Left lung (tissue), 10 donors: ENCODE data around the gene ARL5C. TPM values are rescaled to one million over a fixed set of nuclear protein-coding genes. Genes with fewer than 3 reads are reported as not detected.
A peak's percentile ranks its signal among the peaks of the same experiment; 100 is the strongest.

Experiments used
- ATAC-seq: fragments of 200-7000 bp; cut with Tn5 transposase; one replicate; pipeline ENCODE4 v1.9.1; 2020; ENCODE audit warnings: moderate library complexity
- DNase-seq, 4 donors: peaks; one replicate each; pipeline ENCODE4 v3.0.0-alpha.2; 2013 to 2020
- H3K27ac ChIP-seq, 2 donors: fragments of 200-600 bp; sonication (generic) in 1 of 2; one replicate each; pipeline versions ENCODE4 v1.5.0 to v1.8.0; 2020 to 2021
- H3K27me3 ChIP-seq, 2 donors: fragments of 200-600 bp; sonication (generic) in 1 of 2; one replicate each; pipeline versions ENCODE4 v1.5.0 to v1.8.0; 2020 to 2021
- H3K36me3 ChIP-seq, 2 donors: fragments of 200-600 bp; sonication (generic) in 1 of 2; one replicate each; pipeline versions ENCODE4 v1.5.0 to v1.8.0; 2020 to 2021
- H3K4me1 ChIP-seq, 2 donors: fragments of 200-600 bp; one replicate each; pipeline ENCODE4 v1.8.0; 2021
- H3K4me3 ChIP-seq, 2 donors: fragments of 200-600 bp; sonication (generic) in 1 of 2; one replicate each; pipeline versions ENCODE4 v1.5.0 to v1.8.0; 2020 to 2021; ENCODE audit warnings: mild to moderate bottlenecking in 1 of 2
- H3K9me3 ChIP-seq, 2 donors: fragments of 200-600 bp; sonication (generic) in 1 of 2; one replicate each; pipeline versions ENCODE4 v1.5.0 to v1.8.0; 2020 to 2021
- intact Hi-C, 2 donors: fragments of 100-400 bp; cut with DNase I; formaldehyde crosslinking; loops; one replicate each; pipeline versions ENCODE4 v1.11.2 to v1.14.2; 2022
- polyA plus RNA-seq, 6 donors: library from polyadenylated mRNA; unstranded; fragments of 120-200 nt; gene quantifications; one replicate each; pipeline ENCODE4 v1.2.1, GENCODE V29; 2013; ENCODE audit not compliant: insufficient read length in 6 of 6
- total RNA-seq, 2 donors: library from RNA; stranded (reverse); fragmentation: NEBNext Ultra II Directional; extraction: Animal tissue kit (Norgen Biotek cat#: 25700); gene quantifications; one replicate each; pipeline ENCODE4 v1.2.1, GENCODE V29; 2021
- TF ChIP-seq, protein P1 (sequence below), 2 donors: fragments of 200-600 bp; sonication (generic) in 1 of 2; IDR thresholded peaks; one replicate each; pipeline versions ENCODE4 v1.5.0 to v1.8.0; 2021; ENCODE audit warnings: antibody characterized with exemption in 2 of 2
- donor health status: DM: no; HTN: yes; CAD: no.
- donor health status: DM: no; HTN: no; CAD: no.

Gene ARL5C
- total and polyA plus RNA-seq, 8 donors, result 0.34 to 0.69 (median 0.46) TPM; not detected in 4

DNA sequence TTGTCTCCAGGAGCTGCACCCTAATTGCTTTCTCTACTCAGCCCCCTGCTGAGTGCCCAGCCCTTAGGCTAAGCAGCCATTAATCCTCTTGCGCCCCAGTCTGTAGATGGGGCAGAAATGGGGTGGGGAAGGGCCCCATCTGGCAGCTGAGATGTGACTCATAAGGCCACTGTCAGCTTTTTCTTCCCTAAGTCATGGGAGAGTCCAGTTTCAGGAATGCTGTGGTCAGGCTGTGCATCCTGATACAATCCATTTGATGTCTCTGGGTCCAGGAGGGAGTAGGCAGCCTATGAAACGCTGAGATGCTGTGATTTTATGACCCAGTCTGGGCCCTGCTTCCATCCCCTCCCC lies 26.8 kb downstream of the ARL5C start:
- ATAC-seq (peak; percentile 30), DNase-seq (no peak)
- peaks cover 0 to 4% of the 10 kb centered on the region in 2 donors for H3K9me3 ChIP-seq
- TF ChIP-seq, protein P1, sequence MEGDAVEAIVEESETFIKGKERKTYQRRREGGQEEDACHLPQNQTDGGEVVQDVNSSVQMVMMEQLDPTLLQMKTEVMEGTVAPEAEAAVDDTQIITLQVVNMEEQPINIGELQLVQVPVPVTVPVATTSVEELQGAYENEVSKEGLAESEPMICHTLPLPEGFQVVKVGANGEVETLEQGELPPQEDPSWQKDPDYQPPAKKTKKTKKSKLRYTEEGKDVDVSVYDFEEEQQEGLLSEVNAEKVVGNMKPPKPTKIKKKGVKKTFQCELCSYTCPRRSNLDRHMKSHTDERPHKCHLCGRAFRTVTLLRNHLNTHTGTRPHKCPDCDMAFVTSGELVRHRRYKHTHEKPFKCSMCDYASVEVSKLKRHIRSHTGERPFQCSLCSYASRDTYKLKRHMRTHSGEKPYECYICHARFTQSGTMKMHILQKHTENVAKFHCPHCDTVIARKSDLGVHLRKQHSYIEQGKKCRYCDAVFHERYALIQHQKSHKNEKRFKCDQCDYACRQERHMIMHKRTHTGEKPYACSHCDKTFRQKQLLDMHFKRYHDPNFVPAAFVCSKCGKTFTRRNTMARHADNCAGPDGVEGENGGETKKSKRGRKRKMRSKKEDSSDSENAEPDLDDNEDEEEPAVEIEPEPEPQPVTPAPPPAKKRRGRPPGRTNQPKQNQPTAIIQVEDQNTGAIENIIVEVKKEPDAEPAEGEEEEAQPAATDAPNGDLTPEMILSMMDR (IDR thresholded peaks at IDR 0.05), result no peak
- intact Hi-C loops, result no loop called here
- H3K27me3 ChIP-seq, result no peaks in the 10 kb centered on the region
- no peaks in the 10 kb centered on the region for H3K36me3 ChIP-seq
- no peak overlapping the region for H3K4me3 ChIP-seq
- no peaks in the 10 kb centered on the region for H3K4me1 ChIP-seq
- H3K27ac ChIP-seq, result no peak overlapping the region

DNA sequence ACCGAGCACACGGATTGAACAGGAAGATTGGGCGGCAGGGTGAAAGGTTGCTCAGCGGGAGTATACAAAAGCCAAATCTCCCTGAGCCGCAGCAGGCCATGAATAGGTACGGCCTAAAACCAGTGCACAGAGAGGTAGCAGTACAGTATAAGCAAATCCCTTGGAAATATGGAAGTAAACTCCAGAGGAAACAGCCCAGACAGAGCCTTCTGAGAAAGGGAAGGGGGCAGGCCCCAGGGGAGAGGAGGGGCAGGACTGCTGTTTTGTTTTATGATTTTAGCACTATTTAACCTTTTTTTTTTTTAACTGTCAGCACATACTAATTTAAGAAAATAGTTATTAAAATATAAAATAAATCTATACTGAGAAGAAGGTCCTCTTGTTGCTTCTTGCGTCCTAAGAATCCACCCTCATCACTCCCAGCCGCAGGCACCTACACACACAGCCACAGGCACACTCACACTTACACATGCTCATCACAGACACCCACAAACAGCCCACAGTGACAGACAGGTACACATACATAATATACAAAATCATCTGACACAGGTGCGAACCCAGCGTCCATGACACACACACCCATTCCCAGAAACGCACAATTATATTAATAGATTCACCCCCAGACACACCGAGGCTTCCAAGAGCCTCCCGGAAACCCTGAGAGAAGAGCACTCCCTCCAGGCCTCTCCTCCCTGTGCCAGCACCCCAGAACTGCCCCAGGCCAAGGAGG lies 27.4 kb downstream of the ARL5C start:
- Histone ChIP-seq H3K36me3 (no peaks in the 10 kb centered on the region), H3K27me3 (no peaks in the 10 kb centered on the region), H3K4me3 (no peak overlapping the region), H3K27ac (no peak overlapping the region), H3K9me3 (peaks cover 0 to 4% of the 10 kb centered on the region in 2 donors), H3K4me1 (no peaks in the 10 kb centered on the region)
- TF ChIP-seq, protein P1 (IDR thresholded peaks at IDR 0.05), result no peak
- DNase-seq, result no peak
- intact Hi-C loops, result no loop called here
- no peak for ATAC-seq

DNA sequence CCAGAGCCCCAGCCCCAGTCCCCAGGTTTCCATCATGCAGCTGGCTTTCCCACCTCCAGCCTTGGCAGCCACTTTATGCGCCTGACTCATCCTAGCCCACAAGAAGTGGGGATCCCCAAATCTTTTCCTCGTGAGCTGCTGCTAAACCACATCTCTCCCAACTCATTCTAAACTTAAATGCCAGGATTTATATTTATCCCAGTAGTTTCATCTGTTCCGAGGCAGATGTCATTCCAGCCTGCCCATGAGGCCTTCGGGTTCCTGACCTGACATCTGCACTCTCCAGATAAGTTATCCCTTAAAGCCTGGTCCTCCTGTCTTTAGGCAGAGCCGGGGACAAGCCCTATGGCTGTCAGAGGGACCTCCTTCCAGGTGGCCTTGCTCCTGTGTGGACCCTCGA lies 31.1 kb downstream of the ARL5C start:
- DNase-seq, result no peak
- intact Hi-C loops, result no loop called here

DNA sequence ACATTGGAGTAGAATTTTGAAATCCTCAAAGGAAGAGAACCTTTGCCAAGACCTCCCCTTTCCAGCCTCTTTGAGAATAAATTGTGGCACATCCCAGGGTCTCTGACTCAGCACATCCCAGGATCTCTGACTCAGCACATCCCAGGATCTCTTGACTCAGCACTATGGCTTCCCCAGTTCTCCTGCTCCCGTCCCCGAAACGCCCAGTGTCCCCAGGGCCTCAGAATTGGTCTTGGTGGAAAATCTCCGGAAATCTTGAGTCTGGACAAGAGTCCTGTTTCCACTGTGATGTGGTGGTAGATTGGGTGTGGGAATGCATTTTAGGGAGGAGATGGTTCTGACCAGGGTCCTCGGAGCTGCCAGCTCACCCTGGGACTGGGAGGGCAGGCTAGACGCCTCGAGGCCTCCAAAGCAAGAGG lies 33.8 kb downstream of the ARL5C start:
- no peak for DNase-seq
- peak; percentile 18 for ATAC-seq
- Histone ChIP-seq H3K9me3 (no peaks in the 10 kb centered on the region), H3K27me3 (no peaks in the 10 kb centered on the region), H3K4me1 (no peaks in the 10 kb centered on the region), H3K27ac (no peak overlapping the region), H3K36me3 (no peaks in the 10 kb centered on the region), H3K4me3 (no peak overlapping the region)
- intact Hi-C loops, result no loop called here
- TF ChIP-seq, protein P1 (IDR thresholded peaks at IDR 0.05), result no peak

More for the DNA sequence above, 31.1 kb downstream of the ARL5C start:
- Histone ChIP-seq H3K27ac (no peak overlapping the region), H3K4me3 (no peak overlapping the region), H3K27me3 (no peaks in the 10 kb centered on the region), H3K36me3 (no peaks in the 10 kb centered on the region), H3K4me1 (no peaks in the 10 kb centered on the region), H3K9me3 (no peaks in the 10 kb centered on the region)
- TF ChIP-seq, protein P1 (IDR thresholded peaks at IDR 0.05), result no peak
- no peak for ATAC-seq

DNA sequence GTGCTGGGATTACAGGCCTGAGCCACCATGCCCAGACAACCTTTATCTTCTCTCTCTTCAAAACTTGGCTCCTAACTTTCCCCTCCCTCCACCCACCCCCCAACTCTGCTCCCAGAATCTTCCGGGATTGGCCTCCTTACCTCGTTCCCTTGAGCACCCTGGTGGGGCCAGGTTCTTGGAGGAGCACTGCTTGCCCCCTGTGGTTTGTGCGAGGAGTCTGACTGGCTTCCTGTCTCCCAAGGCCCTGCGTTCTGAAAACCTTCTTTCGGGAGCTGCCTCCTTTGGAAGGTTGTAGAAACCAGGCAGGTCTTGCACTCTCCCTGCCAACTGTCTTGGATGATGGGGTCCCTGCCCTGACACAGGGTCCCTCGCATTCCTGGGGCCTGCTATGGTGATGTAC lies 34.3 kb downstream of the ARL5C start:
- ATAC-seq (no peak), DNase-seq (no peak)
- H3K36me3 ChIP-seq, result no peaks in the 10 kb centered on the region
- H3K9me3 ChIP-seq, result no peaks in the 10 kb centered on the region
- TF ChIP-seq, protein P1 (IDR thresholded peaks at IDR 0.05), result no peak
- no peak overlapping the region for H3K4me3 ChIP-seq
- no peaks in the 10 kb centered on the region for H3K27me3 ChIP-seq
- intact Hi-C loops, result no loop called here
- no peaks in the 10 kb centered on the region for H3K4me1 ChIP-seq
- no peak overlapping the region for H3K27ac ChIP-seq
